ENCODE data around the gene SOX9. TPM values are rescaled to one million over a fixed set of nuclear protein-coding genes. Genes with fewer than 3 reads are reported as not detected.
A peak's percentile ranks its signal among the peaks of the same experiment; 100 is the strongest.

SOX9 gene
- total and polyA plus RNA-seq, 2 of the 8 experiments (the other 6 are each of a cell fraction or from before 2014, with no cell fraction given), result 1.9 to 4.9 TPM

DNA sequence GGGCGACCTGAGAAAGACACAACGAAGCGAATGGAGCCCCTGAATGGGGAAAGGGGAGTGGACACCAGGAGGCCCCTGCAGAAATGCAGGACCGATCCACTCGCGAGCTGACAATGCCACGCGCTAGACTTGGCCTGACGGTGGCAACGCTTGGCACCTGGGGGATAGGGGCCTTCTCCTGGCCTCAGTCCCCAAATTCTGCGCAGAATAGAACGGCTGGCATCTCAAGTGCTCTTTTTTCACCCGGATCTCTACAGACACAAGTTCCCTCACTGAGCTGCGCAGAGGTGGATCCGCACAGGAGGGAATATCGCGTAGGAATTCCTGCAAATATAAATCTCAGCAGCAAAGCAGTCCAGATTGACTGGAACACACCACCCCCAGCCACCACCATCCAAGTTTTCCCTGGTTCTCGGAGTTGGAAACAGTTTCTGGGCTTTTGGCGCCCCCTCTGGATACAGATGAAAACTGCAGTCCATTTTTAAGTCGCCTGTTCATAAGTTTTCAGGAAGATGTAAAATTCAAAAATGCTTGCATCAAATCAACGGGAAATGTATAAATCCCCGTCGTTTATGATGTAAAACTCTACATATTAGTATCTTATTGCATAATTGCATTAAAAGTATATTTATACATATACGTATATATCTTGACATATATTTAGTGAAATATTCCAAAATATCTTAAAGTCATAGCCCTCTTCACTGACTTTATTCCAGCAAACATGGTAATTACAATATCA lies 2.3 kb upstream of the SOX9 start (continued):
- TF ChIP-seq FOSL1 (IDR thresholded peaks at IDR 0.05; ENCODE audit: insufficient read depth, low read depth, low read length) (no peak), SIX5 (IDR thresholded peaks at IDR 0.05; ENCODE audit: low read depth, low read length) (no peak), SP1 (IDR thresholded peaks at IDR 0.05; ENCODE audit: low read depth, low read length) (0 out of 2 replicates have a peak, but pooled peaks have one; percentile 15), SAP30 (IDR thresholded peaks at IDR 0.05; ENCODE audit: insufficient read depth, insufficient replicate concordance, low read length) (no peak), SP4 (IDR thresholded peaks at IDR 0.05; ENCODE audit: low read length) (no peak), CEBPB (IDR thresholded peaks at IDR 0.05; ENCODE audit: low read depth, low read length) (no peak), POLR2A (IDR thresholded peaks at IDR 0.05; ENCODE audit: control extremely low read depth in 1 of 2, low read depth in 2 of 2, low read length in 2 of 2) (no peak), YY1 (IDR thresholded peaks at IDR 0.05; ENCODE audit: low read depth, low read length) (no peak), KDM5A (IDR thresholded peaks at IDR 0.05; ENCODE audit: low read length) (no peak)
- TF ChIP-seq, protein P1, sequence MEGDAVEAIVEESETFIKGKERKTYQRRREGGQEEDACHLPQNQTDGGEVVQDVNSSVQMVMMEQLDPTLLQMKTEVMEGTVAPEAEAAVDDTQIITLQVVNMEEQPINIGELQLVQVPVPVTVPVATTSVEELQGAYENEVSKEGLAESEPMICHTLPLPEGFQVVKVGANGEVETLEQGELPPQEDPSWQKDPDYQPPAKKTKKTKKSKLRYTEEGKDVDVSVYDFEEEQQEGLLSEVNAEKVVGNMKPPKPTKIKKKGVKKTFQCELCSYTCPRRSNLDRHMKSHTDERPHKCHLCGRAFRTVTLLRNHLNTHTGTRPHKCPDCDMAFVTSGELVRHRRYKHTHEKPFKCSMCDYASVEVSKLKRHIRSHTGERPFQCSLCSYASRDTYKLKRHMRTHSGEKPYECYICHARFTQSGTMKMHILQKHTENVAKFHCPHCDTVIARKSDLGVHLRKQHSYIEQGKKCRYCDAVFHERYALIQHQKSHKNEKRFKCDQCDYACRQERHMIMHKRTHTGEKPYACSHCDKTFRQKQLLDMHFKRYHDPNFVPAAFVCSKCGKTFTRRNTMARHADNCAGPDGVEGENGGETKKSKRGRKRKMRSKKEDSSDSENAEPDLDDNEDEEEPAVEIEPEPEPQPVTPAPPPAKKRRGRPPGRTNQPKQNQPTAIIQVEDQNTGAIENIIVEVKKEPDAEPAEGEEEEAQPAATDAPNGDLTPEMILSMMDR (IDR thresholded peaks at IDR 0.05; ENCODE audit: control extremely low read depth in 1 of 3, insufficient read depth in 1 of 3, low read depth in 1 of 3, low read length in 3 of 3), result peak; percentile 47 to 79 (median 73)
- TF ChIP-seq, protein P2, sequence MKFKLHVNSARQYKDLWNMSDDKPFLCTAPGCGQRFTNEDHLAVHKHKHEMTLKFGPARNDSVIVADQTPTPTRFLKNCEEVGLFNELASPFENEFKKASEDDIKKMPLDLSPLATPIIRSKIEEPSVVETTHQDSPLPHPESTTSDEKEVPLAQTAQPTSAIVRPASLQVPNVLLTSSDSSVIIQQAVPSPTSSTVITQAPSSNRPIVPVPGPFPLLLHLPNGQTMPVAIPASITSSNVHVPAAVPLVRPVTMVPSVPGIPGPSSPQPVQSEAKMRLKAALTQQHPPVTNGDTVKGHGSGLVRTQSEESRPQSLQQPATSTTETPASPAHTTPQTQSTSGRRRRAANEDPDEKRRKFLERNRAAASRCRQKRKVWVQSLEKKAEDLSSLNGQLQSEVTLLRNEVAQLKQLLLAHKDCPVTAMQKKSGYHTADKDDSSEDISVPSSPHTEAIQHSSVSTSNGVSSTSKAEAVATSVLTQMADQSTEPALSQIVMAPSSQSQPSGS (IDR thresholded peaks at IDR 0.05; ENCODE audit: low read length), result no peak
